G401.6 (cell line): ENCODE data around the gene NME4.
"Not testable (repeated sequence)": the region's sequence is repeated elsewhere in the genome, so short reads cannot be mapped to it uniquely, and the experiment has no call there.

ENCODE experiments used
- FAIRE-seq: peaks from 2 replicates; lab custom pipeline; 2012; peaks lifted over from hg19 to GRCh38; lab: Jason Lieb, UNC

NME4 gene

GRCh38 chr16:398561-399339 is 1.8 kb downstream of the NME4 start:
- no peak for FAIRE-seq

DNA sequence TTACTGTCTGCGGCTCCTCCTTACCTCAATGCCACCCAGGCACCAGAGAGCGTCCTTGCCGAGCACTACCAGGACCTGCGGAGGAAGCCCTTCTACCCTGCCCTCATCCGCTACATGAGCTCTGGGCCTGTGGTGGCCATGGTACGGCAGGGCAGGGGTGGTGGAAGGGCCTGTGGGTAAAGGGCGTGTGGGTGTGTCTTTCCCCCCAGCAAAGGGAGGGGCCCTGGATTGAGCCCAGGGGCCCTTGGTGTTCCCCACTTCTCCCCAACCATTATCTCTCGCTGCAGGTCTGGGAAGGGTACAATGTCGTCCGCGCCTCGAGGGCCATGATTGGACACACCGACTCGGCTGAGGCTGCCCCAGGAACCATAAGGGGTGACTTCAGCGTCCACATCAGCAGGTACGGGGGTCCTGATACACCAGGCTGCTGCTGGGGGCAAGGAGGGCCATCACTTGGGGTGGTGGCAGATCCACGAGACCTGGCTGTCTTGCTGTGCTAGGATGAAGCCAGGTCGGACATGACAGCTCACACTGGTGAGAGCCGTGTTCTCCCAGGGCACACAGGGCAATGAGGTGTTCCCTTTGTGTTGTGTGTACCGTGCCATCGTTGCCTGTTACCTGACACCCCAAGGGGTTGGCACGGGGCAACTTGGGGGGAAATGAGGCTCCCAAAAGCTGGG is 2.5 kb downstream of the NME4 start:
- no peak for FAIRE-seq

- no peak for FAIRE-seq
Measured at GRCh38 chr16:400061-400591, 3.1 kb downstream of the NME4 start.

GRCh38 chr16:401468-402348 is 4.7 kb downstream of the NME4 start, which contains the start of gene DECR2:
DECR2 (plus strand) TSS chr16:401885; CDS start chr16:401964, 79 bp downstream.
- FAIRE-seq = no peak

DNA sequence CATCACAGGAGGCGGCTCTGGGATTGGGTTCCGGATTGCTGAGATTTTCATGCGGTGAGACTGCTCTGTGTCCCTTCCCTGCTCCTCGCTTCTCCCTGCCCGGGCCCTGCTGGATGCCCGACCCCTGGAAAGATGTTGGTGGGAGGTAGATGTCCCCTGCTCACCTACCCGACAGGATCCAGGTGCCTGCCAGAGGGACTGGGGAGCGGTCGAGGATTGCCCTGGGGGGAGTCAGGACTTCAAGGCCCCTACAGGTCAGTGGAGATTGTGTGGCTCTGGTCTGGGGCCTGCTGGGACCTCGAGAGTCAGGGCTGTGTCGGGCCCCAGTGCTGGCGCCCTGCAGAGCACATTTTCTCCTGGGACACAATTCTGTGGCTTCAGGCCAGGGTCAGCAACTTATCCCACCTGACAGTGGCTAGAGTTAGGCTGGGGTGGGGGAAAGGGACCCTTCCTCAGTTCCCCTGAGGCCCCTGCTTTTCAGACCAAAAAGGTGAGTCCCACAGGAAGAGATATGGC is 8.0 kb downstream of the NME4 start:
- no peak for FAIRE-seq

GRCh38 chr16:405548-406506 is 8.8 kb downstream of the NME4 start:
- no peak for FAIRE-seq

DNA sequence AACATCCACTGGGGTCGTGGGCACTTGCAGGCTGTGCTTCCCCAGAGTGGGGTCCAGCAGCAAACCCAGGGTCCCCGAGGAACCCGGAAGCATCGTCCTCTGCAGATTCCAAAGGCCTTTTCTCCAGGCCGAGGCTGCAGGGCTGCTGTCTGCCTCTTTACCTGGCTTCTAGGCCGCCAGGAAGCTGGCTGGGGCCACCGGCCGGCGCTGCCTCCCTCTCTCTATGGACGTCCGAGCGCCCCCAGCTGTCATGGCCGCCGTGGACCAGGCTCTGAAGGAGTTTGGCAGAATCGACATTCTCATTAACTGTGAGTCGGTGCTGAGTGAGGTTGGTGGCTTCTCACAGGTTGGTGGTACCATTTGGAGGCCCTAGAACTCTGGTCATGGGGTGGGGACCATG is 10.3 kb downstream of the NME4 start:
- no peak for FAIRE-seq

DNA sequence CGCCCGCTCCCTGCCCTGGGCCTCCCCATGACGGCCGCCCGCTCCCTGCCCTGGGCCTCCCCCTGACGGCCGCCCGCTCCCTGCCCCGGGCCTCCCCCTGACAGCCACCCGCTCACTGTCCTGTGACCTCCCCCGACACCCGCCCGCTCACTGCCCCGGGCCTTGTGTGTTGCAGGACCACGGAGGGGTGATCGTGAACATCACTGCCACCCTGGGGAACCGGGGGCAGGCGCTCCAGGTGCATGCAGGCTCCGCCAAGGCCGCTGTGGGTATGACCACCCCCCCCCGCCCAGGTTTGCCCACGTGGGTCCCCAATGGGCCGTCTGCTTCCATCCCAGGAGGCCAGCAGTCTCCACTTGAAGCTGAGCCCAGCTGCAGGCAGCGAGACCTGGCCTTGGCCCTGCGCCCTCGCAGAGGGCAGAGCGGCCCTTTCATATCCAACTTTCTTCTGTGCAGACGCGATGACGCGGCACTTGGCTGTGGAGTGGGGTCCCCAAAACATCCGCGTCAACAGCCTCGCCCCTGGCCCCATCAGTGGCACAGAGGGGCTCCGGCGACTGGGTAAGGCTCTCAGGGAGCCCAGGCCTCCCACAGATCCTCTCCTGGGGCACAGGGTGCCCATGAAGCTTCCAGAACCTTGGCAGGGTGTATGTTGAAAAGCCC is 13.6 kb downstream of the NME4 start:
- FAIRE-seq = no peak

DNA sequence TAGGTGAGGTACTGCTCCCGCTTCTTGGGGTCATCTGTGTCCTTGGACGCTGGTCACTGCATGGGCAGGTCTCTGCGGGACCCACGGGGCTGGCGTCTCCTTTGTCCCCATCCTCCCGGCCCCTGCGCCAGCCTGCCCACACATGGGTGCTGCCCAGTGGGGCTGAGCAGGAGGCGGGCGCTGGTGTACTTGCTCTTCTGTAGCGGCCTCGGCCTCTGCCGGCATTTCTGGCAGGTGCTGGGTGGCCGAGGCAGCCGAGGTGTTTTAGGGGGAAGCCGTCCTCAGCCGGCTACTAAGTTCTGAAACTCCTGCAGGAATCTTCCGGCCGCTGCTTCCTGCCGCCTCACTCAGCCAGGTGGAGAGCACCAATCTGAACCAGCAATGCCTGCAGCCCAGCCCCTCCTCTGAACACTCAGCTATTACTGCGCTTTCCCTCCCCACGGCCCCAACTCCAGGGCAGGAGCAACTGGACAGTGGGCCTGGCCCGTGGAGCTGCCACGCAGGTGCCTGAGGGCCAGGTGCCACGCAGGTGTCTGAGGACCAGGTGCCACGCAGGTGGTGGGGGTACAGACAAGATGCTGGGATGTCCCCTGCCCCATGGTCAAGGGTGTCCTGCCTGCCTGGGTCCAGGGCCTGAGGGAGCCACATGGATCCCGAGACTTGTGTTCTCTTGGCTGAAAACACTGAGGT is 14.7 kb downstream of the NME4 start:
- no peak for FAIRE-seq

DNA sequence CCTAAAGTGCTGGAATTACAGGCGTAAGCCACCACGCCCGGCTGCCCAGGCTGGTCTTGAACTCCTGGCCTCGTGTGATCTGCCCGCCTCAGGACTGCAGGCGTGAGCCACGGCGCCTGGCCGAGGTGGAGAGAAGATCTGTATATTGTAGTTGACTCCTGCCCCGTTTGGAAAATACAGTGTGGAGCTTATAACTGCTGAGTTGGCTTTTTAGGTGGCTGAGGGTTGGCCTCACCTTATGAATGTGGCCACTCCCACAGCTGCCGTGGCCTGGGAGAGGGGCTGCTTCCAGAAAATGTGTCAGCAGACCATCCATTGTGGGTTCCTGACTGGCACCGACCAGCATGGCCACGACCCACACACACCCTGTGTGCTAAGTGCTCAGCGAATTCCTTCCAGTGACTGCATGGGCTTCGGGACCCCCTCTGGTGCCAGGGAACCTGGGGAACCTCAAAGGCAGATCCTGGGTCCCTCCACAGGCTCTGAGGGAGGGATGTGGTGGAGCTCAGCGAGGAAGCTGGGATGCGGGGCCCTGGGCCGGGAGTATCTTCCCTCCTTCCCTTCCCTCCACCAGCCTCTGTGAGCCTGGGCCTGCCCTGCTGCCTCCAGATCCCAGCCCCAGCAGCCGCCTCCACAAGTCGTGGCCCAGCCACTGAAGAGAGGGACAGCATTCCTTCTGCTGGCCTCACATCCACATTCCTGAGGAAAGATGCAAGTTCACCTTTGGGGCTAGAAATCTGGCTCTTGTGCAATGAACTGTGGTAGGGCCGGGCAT is 17.6 kb downstream of the NME4 start:
- FAIRE-seq = no peak

DNA sequence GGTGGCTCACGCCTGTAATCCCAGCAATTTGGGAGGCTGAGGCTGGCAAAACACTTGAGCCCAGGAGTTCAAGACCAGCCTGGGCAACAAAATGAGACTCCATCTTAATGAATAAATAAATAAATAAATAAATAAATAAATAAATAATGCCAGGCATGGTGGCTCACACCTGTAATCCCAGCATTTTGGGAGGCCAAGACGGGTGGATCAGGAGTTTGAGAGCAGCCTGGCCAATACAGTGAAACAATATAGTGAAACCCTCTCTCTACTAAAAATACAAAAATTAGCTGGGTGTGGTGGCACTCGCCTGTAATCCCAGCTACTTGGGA is 18.1 kb downstream of the NME4 start:
- not testable (repeated sequence) for FAIRE-seq

- not testable (repeated sequence) for FAIRE-seq
Measured at GRCh38 chr16:422179-422578, 25.2 kb downstream of the NME4 start.

DNA sequence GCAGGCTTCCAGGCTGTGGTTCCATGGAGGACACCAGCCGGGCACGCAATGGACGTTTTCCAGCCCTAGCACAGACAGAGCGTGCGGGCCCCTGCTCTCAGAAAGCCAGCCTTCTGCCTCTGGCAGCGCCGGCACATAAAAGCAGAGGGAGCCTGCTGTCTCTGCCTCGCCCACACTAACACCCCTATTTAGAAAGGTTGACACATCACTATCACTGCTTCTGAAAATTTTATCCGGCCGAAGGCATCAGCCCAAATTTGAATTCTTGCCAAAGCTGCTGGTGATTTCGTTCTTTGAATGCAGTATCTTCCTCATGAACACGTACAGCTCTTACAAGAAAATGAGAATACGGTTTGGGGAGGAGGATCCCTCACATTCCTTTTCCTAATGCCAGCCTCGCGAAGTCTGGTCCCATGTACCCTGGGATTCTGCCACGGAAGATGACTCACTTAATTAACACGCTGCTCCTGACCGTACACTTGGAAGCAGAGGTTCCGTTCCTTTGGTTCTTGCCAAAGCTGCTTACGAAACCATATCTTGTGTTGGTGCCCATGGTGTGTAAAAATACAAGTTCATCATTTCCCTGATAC is 27.1 kb downstream of the NME4 start:
- FAIRE-seq = no peak

GRCh38 chr16:424623-425081 is 27.7 kb downstream of the NME4 start:
- no peak for FAIRE-seq

- FAIRE-seq = no peak
Measured at GRCh38 chr16:425082-425718, 28.2 kb downstream of the NME4 start, which contains the start of gene RAB11FIP3. RAB11FIP3 (plus strand) TSS chr16:425649; CDS start chr16:426007, 358 bp downstream.

GRCh38 chr16:425740-426114 is 28.7 kb downstream of the NME4 start:
- no peak for FAIRE-seq

DNA sequence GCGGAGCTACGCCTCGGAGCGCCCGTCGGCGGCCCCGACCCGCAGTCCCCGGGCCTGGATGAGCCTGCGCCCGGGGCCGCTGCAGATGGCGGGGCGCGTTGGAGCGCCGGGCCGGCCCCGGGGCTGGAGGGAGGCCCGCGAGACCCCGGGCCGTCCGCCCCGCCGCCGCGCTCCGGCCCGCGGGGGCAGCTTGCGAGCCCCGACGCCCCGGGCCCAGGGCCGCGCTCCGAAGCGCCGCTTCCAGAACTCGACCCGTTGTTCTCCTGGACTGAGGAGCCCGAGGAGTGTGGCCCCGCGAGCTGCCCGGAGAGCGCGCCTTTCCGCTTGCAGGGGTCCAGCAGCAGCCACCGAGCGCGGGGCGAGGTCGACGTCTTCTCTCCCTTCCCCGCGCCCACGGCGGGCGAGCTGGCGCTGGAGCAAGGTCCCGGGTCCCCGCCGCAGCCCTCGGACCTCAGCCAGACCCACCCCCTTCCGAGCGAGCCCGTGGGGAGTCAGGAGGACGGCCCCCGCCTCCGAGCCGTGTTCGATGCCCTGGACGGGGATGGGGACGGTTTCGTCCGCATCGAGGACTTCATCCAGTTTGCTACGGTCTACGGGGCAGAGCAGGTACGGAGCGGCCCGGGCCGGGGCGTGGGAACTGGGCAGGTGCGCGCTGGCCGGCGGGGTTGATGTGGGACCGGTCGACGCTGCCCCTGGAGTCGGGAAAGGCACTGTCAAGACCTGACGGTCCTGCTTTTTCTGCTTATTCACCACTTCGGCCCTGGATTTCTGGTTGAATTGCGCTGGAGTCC is 29.3 kb downstream of the NME4 start:
- no peak for FAIRE-seq
